Effector CD8-positive, alpha-beta T cell (primary cell): Measurements from ENCODE around the gene SLC16A4.

Experiments
- DNase-seq: peaks from one replicate; lab custom pipeline; 2025; lab: John Stamatoyannopoulos, UW

The SLC16A4 gene

DNA sequence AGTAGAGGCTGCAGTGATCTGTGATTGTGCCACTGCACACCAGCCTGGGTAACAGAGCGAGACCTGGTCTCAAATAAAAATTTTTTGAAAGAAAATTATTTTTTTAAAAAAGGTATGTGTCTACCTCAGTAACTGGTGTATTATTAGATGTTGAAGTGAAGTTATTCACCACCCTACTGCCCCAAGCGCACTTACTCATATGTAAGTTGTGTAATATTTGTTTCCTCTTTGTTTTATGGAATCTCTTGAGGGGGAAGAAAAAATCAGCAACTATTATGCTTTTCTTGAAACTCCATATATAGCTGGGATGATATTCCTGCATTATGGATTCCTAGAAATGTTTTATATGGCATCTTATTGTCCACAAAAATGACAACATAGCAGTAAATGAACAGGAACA is 30.4 kb downstream of the SLC16A4 start:
- DNase-seq, result no peak

DNA sequence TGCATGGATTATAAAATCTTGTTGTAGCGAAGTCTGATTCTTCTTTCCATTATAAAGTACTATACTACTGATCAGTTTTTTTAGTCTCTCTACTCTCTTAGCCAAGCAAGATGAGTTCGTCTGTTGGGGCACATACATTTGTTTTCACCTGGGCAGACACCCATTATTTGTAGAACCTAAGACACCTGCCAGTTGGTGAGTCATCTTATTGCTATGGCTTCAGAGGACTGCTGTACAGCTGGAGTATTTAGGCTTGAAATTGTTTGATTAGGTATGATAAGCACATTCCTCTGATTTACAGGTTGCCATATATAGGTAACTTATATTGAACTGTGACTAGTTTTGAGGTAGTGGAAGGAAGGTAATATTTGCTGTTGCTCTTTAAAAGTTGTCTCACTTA is 34.4 kb downstream of the SLC16A4 start:
- no peak for DNase-seq

DNA sequence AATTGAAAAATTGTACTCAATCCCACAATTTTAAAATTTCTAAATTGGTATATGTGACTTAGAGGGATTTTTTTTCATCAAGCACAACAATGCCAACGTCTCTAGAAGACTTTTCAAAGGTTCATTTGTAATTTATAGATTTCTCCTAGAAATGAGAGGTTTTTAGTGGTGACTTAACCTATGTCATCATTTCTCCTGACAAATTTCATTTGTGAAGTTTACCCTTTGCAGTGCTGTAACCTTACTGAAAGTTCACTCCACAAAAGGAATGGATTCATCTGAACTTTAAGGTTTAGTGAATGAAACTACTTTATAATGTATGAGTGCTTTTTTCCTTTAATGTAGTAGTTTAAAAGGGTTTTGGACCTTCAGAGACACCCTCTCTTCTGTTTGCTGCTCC is 35.5 kb downstream of the SLC16A4 start:
- DNase-seq, result no peak

DNA sequence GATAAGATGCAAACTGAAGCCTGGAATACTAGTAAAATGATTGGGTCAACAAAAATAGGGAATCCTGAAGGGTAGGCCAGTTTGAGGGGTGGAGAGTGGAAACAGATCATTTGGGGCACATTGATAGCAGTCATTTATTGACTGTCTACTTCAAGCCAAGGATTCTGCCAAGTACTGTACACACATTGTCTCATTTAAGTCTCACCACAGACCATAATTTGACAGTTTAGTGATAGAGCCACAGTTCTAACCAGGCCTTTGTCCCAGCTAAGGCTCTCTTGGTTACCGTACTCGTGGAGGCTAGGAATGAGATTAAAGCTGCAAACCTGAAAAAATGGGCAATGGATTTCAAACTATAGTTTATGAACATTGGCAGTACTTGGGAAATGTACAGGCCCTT is 40.5 kb downstream of the SLC16A4 start:
- no peak for DNase-seq

DNA sequence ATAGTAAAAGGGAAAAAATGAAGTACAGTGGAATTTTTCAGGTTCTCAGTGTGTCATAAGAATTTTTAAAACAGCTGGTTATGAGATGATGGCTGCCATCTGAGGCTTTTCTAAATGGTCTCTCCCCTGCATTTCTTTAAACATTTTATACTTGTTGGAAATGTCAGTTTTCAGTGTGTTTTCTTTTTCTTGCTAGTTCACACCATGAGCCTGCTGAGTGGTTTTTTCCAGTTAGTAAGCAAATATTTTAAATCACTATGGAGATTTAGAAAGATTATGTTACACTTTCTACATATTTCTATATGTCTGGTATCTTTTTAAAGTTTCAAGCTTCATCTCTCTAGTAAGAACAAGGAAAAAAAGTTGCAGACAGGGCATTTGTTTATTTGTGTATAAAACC is 42.1 kb downstream of the SLC16A4 start:
- DNase-seq, result no peak

DNA sequence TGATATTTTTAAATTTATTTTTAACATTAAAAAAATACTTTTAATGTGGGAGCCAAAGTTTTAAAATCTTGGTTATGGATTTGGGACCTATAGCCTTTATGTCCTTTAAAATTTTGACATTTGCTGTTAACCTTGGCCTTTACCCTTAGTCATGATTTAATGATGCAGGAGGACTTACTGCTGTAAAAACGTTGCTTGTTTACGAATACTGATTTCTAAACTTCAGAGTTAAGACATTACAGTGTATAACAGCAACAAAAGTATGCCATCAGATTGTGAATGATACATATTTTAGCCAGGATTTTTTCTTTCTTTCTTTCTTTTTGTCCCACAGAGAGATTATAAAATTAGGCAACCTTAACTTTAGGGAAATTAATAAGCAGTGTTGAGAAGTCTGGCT is 42.8 kb downstream of the SLC16A4 start:
- no peak for DNase-seq

DNA sequence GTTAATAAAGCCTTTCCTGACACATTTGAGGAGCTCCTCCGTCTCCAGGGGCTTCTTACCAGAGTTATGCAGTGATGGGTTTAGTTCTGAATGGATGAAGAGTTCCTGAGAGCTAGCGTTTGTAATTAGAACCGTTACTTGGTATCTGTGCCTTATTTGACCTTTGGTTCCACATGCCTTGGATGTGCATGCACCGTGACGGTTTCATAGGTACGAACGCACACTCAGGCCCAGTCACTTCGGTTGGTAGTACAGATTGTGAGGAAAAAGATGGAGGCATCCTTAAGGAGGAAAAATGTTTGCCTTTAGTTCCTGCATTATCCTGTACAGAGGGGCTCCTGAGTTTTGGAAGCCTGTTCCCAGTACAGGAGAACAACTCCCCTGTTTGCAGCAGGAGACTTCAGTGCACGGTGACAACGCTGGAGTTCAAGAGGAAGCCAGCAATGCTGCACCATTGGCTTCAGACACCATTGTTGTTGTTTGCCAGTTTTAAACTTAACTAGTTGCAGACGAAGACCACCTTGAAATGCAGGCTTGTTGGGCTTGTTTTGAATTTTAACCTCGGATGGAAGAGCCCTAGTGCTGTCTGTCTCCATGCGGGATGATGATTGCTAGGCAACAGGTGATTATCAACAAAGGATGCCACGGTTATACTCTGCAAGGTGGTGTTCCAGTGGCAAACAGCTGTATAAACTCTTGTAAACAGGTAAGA is 43.5 kb downstream of the SLC16A4 start:
- no peak for DNase-seq

DNA sequence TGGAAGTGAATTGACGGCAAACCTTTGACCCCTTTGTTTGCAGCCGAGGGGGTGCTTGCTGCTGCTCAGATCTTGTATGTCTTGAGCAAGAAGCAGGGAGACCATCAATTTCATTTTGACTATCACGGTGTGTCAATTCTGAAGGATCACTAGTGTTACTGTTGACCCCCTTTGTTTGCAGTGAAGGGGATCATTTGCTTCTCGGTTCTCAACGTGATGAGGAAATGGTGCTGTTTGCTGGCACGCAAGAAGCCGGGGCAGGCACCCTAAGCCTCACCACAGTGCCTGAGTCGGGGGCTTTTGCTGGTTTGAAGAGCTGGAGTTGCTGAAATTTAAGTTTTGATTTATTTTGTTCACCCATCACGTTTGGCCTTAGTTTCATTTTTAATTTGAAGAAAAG is 44.1 kb downstream of the SLC16A4 start:
- no peak for DNase-seq

DNA sequence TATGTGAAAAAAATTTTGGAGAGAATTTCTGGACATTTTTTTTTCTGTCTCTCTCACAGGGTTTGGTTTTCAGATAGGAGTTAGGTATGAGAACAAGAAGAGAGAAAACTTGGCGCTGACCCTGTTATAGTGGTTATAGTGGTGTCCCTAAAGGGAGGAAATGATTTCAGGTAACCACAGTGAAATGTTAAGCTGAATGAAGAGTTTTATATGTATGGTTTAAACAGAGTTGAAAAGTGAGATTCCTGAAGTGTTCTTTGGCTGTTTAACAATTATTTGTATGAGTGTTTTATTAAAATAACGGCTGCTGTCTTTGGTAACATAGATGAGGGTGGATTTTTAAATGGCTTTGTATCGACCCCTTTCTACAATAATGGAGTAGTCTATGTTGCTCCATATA is 45.3 kb downstream of the SLC16A4 start:
- DNase-seq, result no peak

DNA sequence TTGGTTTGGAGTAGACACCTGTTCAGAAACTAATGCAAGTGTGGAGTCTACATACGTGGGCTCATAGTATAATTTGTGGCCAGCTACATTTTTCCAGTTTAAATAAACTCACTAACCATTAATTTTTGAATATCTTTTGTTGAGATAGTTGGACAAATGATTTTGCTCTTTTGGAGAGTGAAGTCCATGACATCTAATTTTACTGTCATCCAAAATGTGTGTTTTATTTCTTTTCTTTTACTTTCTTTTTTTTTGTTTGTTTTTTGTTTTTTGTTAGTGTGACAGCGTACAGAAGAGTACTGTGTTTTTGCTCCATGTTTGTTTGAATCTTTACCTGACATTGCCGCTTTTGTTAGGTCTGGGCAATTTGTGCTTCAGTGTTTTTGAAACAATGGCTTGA is 46.7 kb downstream of the SLC16A4 start:
- no peak for DNase-seq

DNA sequence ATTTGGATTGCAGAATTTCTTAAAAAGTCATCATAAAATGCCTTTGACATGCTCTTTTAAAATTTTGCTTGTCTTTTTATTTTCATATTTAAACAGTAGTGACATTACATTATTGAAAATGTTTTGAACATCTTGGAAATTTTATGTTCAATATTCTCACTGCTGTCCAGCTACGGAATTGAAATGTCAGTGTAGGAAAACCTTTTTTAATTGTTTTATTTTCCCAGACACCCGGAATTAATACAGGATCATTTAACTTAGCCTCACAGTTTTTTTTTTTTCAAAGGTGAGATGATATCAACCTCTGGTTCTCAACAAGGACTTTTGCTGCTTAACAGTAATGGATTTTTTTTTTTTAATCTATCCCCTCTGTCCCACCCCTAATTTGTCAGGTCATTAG is 47.6 kb downstream of the SLC16A4 start:
- DNase-seq, result no peak

DNA sequence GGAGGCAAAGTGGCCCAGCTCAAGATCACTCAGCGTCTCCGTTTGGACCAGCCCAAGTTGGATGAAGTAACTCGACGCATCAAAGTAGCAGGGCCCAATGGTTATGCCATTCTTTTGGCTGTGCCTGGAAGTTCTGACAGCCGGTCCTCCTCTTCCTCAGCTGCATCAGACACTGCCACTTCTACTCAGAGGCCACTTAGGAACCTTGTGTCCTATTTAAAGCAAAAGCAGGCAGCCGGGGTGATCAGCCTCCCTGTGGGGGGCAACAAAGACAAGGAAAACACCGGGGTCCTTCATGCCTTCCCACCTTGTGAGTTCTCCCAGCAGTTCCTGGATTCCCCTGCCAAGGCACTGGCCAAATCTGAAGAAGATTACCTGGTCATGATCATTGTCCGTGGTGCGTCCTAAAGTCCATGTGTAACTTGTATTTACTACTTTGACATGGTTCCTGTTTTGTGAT is 48.9 kb downstream of the SLC16A4 start:
- DNase-seq, result no peak

DNA sequence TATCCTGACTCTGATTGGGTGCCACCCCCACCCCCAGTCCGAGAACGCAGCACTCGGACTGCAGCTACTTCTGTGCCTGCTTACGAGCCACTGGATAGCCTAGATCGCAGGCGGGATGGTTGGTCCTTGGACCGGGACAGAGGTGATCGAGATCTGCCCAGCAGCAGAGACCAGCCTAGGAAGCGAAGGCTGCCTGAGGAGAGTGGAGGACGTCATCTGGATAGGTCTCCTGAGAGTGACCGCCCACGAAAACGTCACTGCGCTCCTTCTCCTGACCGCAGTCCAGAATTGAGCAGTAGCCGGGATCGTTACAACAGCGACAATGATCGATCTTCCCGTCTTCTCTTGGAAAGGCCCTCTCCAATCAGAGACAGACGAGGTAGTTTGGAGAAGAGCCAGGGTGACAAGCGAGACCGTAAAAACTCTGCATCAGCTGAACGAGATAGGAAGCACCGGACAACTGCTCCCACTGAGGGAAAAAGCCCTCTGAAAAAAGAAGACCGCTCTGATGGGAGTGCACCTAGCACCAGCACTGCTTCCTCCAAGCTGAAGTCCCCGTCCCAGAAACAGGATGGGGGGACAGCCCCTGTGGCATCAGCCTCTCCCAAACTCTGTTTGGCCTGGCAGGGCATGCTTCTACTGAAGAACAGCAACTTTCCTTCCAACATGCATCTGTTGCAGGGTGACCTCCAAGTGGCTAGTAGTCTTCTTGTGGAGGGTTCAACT is 49.5 kb downstream of the SLC16A4 start:
- no peak for DNase-seq

DNA sequence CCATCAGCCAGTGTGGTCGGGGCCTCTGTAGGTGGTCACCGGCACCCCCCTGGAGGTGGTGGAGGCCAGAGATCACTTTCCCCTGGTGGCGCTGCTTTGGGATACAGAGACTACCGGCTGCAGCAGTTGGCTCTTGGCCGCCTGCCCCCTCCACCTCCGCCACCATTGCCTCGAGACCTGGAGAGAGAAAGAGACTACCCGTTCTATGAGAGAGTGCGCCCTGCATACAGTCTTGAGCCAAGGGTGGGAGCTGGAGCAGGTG is 50.7 kb downstream of the SLC16A4 start:
- DNase-seq, result no peak

DNA sequence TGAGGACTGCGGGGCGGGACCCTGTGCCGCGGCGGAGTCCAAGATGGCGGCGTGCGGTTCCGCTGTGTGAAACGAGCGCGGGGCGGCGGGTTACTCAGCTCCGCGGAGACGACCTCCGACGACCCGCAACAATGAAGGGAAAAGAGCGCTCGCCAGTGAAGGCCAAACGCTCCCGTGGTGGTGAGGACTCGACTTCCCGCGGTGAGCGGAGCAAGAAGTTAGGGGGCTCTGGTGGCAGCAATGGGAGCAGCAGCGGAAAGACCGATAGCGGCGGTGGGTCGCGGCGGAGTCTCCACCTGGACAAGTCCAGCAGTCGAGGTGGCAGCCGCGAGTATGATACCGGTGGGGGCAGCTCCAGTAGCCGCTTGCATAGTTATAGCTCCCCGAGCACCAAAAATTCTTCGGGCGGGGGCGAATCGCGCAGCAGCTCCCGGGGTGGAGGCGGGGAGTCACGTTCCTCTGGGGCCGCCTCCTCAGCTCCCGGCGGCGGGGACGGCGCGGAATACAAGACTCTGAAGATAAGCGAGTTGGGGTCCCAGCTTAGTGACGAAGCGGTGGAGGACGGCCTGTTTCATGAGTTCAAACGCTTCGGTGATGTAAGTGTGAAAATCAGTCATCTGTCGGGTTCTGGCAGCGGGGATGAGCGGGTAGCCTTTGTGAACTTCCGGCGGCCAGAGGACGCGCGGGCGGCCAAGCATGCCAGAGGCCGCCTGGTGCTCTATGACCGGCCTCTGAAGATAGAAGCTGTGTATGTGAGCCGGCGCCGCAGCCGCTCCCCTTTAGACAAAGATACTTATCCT is 51.2 kb downstream of the SLC16A4 start:
- peak; percentile 42 for DNase-seq

DNA sequence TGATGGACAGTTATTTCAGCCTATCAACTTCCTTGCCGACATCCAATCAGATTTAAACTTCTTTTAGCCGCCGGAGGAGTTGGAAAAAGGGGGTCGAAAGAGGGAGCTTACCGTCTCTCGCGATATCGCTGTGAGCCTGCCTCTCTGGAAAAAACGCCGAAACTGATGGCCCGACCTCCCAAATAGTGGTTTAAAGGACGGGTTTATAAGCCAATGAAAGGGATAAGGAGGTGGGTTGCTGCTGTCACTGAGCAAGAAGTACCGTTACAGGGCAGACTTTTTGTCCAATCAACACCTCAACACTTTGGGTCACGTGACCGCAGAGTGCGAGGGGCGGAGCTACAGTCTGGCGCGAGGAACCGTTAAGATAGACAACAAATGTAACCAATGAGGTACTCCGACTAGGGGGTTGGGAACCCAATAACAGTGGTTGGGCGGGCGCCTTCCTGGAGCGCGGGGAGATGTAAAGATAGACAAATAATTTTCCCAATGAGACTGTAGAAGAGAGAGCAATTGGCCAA is 51.9 kb downstream of the SLC16A4 start, which contains the start of gene RBM15:
RBM15 (plus strand) TSS at position 492 of the 521 bp plus-strand sequence; CDS start at position 521, 29 bp downstream.
- peak; percentile 96 for DNase-seq

DNA sequence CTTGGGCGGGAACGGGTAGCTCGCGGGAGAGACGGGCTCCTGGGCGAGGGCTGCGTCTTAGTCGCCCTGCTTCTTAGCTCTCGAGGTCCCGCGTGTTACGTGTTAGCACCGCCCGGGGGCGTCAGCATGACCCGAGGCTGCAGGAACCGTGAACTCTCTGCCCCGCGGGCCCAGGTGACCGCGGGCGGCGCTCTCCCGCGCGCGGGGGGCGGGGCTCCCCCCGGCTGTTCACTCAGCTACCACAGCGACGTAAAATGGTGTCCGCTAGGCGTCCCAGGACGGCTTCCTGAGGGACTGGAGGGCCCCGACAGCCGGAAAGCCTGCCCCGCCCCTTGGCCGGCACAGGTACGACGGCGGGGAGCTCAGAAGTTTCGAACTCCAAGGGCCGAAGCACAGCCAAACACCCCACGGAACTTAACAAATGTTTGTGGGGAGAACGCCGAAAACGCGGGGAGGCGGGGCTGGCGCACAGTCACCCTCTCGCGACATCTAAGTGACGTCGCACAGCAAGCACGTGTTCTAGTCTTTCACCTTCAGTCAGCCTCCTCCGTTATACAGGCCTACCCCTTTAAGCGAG is 52.4 kb downstream of the SLC16A4 start:
- peak; percentile 94 for DNase-seq

DNA sequence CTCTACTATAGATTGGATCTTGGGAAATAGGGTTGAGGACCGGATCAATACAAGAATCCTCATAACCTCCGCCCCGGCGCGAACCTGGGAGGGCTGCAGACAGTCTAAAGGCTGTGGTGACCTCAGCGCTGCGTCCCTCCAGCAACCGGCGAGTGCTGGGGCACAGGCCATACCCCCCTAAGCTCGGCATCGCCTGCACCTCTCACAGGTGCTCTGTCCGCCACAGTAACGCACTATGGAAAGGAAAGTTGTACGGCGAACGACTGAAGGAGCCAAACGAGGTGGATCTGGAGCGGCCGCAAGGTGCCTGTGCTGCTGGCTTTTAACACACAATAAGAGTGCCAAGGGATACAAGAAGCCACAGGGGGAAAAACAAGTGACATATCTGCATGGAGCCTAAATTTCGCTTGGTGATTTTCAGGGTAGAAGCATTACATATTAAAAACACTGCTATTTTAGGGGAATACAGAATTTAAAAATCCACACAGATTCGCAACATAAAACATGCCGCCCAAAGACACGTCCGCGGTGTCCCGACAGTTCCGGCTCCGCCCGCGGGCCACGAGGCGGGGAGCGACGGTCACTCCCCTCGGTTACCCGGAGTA is 53.0 kb downstream of the SLC16A4 start:
- DNase-seq, result peak; percentile 15

DNA sequence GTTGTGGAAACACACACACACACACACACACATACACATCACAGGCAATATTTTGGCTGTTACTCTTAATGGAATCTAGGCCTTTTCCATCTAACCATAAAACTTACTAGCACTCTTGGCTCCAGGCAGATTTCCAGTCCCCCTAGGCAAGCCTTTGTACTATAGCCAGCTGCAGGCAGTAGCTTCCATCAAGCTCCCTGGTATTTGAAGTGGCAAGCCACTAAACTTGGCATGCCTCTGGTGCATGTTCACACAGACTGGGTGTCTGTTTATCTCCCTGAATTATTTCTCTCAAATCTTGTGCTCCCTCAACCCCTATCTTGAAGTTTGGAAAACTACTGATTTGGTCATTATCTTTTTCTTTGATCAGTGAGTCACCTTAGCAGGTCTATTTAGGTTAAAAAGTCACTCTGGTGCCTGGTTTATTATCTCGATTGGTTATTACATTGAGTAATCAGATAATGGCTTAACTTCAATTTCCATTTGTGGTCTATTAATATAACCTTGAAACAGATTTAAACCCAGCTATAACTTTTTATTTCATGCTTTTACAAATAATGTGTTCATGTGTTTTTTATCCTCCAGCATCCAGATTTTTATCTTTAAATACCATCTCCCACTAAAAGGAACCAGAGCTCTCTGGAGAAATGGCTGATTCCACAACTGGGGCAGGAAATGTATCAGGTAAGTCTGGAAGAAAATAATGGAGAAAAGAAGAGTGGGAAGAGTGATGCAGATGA is 54.4 kb downstream of the SLC16A4 start:
- DNase-seq, result no peak

DNA sequence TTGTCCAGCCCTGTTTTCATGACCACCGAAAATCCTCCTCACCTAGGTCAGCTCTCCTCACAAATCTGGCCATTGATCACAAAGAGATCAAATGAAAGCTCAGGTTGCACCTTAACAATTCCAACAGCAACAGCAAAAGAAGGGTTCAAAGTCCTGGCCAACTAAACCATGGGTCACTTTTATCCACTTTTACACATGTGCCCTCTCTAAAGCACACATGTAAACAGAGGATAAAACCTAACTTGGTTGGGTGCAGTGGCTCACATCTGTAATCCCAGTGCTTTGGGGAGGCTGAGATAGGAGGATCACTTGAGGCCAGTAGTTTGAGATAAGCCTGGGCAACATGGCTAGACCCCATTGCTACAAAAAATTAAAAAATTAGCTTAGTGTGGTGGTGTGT is 55.6 kb downstream of the SLC16A4 start:
- DNase-seq, result no peak

DNA sequence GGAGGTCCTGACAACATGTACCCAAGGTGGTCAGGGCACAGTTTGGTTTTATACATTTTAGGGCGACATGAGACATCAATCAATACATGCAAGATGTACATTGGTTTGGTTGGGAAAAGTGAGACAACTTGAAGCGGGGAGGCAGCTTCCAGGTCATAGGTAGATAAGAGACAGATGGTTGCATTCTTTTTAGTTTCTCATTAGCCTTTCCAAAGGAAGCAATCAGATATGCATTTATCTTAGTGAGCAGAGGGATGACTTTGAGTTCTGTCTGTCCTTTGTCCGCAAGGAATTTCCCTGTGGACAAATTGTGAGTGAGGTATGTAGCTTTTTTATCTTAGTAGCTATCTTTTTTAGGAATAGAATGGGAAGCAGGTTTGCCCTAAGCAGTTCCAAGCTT is 62.1 kb downstream of the SLC16A4 start:
- no peak for DNase-seq
